ENCODE results near the gene PTGES3. TPM values are rescaled to one million over a fixed set of nuclear protein-coding genes. Genes with fewer than 3 reads are reported as not detected.

Gene PTGES3
- total and polyA plus RNA-seq, 9 donors = 109 to 328 (median 215) TPM

GRCh38 chr12:56622535-56622934, 65.5 kb downstream of the PTGES3 start:
- TF ChIP-seq EP300 (IDR thresholded peaks at IDR 0.05) (no peak), POLR2A (IDR thresholded peaks at IDR 0.05) (no peak)
- TF ChIP-seq, protein P1, sequence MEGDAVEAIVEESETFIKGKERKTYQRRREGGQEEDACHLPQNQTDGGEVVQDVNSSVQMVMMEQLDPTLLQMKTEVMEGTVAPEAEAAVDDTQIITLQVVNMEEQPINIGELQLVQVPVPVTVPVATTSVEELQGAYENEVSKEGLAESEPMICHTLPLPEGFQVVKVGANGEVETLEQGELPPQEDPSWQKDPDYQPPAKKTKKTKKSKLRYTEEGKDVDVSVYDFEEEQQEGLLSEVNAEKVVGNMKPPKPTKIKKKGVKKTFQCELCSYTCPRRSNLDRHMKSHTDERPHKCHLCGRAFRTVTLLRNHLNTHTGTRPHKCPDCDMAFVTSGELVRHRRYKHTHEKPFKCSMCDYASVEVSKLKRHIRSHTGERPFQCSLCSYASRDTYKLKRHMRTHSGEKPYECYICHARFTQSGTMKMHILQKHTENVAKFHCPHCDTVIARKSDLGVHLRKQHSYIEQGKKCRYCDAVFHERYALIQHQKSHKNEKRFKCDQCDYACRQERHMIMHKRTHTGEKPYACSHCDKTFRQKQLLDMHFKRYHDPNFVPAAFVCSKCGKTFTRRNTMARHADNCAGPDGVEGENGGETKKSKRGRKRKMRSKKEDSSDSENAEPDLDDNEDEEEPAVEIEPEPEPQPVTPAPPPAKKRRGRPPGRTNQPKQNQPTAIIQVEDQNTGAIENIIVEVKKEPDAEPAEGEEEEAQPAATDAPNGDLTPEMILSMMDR (IDR thresholded peaks at IDR 0.05) = no peak
- peaks cover 10% of the 10 kb centered on the region for H3K4me1 ChIP-seq (ENCODE audit: insufficient read depth)
- H3K27me3 ChIP-seq = no peaks in the 10 kb centered on the region
- intact Hi-C loops (cut with DNase I) = no loop called here
- no peak overlapping the region for H3K4me3 ChIP-seq
- DNase-seq = no peak
- no peaks in the 10 kb centered on the region for H3K9me3 ChIP-seq
- no peaks in the 10 kb centered on the region for H3K36me3 ChIP-seq
- WGBS, 3 donors = 80 to 100% (median 83%) methylated on average over 1 of the region's 1 CpG
- no peak overlapping the region for H3K27ac ChIP-seq

GRCh38 chr12:56616925-56617324, 71.2 kb downstream of the PTGES3 start:
- intact Hi-C loops (cut with DNase I) = no loop called here
- DNase-seq = no peak
- Histone ChIP-seq H3K4me1 (ENCODE audit: insufficient read depth) (peaks cover 1% of the 10 kb centered on the region), H3K9me3 (no peaks in the 10 kb centered on the region), H3K27me3 (no peaks in the 10 kb centered on the region), H3K27ac (no peak overlapping the region), H3K4me3 (no peak overlapping the region), H3K36me3 (no peaks in the 10 kb centered on the region)
- TF ChIP-seq EP300 (IDR thresholded peaks at IDR 0.05) = no peak
- TF ChIP-seq POLR2A (IDR thresholded peaks at IDR 0.05) = no peak
- TF ChIP-seq, protein P1 (IDR thresholded peaks at IDR 0.05) = no peak

DNA sequence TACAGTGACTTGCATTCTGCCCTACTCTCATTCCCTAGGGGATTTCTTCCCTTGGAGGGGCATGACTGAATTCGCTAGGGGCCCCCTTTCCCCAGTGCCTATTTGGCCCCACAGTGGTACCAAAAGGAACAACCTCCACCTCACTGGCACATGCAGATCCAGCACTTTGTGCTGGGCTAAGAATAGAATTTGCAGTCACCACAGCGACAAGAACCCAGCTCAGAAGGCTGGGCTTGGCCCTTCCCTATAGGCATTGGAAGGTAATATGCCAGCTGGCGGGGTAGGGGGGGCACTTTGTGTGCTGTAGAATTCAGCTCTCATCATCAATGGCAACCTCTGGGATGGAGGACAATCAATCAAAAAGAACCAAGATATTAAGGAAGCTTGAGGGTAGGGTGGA, 71.8 kb downstream of the PTGES3 start:
- Histone ChIP-seq H3K36me3 (no peaks in the 10 kb centered on the region), H3K9me3 (no peaks in the 10 kb centered on the region), H3K4me3 (no peak overlapping the region), H3K27ac (no peak overlapping the region), H3K27me3 (no peaks in the 10 kb centered on the region), H3K4me1 (ENCODE audit: insufficient read depth) (peaks cover 1% of the 10 kb centered on the region)
- DNase-seq = no peak
- WGBS, 3 donors = 92 to 94% (median 93%) methylated on average over 3 of the region's 3 CpGs
- intact Hi-C loops (cut with DNase I) = no loop called here
- TF ChIP-seq POLR2A (IDR thresholded peaks at IDR 0.05) (no peak), EP300 (IDR thresholded peaks at IDR 0.05) (no peak)
- TF ChIP-seq, protein P1 (IDR thresholded peaks at IDR 0.05) = no peak

DNA sequence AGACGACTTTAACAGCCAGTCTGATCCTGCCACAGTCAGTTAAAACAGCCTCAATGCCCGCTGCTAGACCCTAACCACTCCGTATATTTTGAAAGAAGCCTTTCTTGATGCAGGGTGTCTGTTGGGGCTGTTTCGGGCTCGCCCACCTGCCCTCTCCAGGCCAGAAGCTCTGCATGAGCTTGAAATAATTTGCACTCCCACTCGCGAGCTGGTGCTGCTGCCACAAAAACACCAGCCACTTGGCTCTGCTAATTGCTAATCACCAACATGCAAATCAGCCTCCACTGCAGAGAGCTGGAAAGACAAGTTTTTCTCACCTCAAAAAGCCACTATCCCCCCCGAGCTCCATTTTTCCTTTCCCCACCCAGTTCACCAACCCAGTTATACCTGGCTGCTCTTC, 73.5 kb downstream of the PTGES3 start:
- Histone ChIP-seq H3K4me1 (ENCODE audit: insufficient read depth) (no peaks in the 10 kb centered on the region), H3K27ac (no peak overlapping the region), H3K36me3 (peaks cover under 1% of the 10 kb centered on the region), H3K9me3 (no peaks in the 10 kb centered on the region), H3K27me3 (no peaks in the 10 kb centered on the region), H3K4me3 (no peak overlapping the region)
- intact Hi-C loops (cut with DNase I) = no loop called here
- DNase-seq = no peak
- TF ChIP-seq EP300 (IDR thresholded peaks at IDR 0.05) (no peak), POLR2A (IDR thresholded peaks at IDR 0.05) (no peak)
- TF ChIP-seq, protein P1 (IDR thresholded peaks at IDR 0.05) = no peak
- WGBS, 3 donors = 82 to 86% (median 83%) methylated on average over 8 of the region's 8 CpGs

Small RNAs within 50 kb of the gene (small RNA-seq; reads per million reads assigned to genes)
- gene RN7SL809P = not detected
- gene SNORD59A = 20,179 reads per million, percentile 100 among the genes with 10 or more reads in this experiment

Other genes with a start within 250 kb of the PTGES3 start
- gene TIMELESS, start 238.9 kb downstream of the PTGES3 start, total RNA-seq = 1 to 10 TPM; 2.1 to 4.5 (median 3.2) TPM
- gene TIMELESS, start 238.9 kb downstream of the PTGES3 start, polyA plus RNA-seq = 1 to 10 TPM; 2.9 to 6.4 TPM
- under 1 TPM in 1 of 7 donors, not detected in 6; 0.23 TPM for gene MIP, start 233.6 kb downstream of the PTGES3 start, total RNA-seq
- not detected for gene MIP, start 233.6 kb downstream of the PTGES3 start, polyA plus RNA-seq
- 1 to 10 TPM; 1.4 to 4.1 (median 3.2) TPM for gene SPRYD4, start 219.7 kb downstream of the PTGES3 start, total RNA-seq
- gene SPRYD4, start 219.7 kb downstream of the PTGES3 start, polyA plus RNA-seq = 1 to 10 TPM; 2.0 to 2.7 TPM
- gene GLS2, start 200.1 kb downstream of the PTGES3 start, total RNA-seq = 1 to 10 TPM; 1.2 to 4.4 (median 2.6) TPM
- gene GLS2, start 200.1 kb downstream of the PTGES3 start, polyA plus RNA-seq = under 1 TPM; 0.87 to 0.92 TPM
- gene RBMS2, start 166.5 kb downstream of the PTGES3 start, total RNA-seq = 10 to 100 TPM; 15.0 to 44.4 (median 36.6) TPM
- 10 to 100 TPM; 14.4 to 56.9 TPM for gene RBMS2, start 166.5 kb downstream of the PTGES3 start, polyA plus RNA-seq
- 100 to 1,000 TPM in 2 of 7 donors, 10 to 100 TPM in 5; 49.4 to 105 (median 77.5) TPM for gene BAZ2A, start 58.0 kb downstream of the PTGES3 start, total RNA-seq
- gene BAZ2A, start 58.0 kb downstream of the PTGES3 start, polyA plus RNA-seq = 10 to 100 TPM; 38.3 to 93.6 TPM
- gene ATP5F1B, start 42.3 kb downstream of the PTGES3 start, total RNA-seq = 100 to 1,000 TPM; 201 to 334 (median 273) TPM
- 100 to 1,000 TPM; 237 to 809 TPM for gene ATP5F1B, start 42.3 kb downstream of the PTGES3 start, polyA plus RNA-seq
- 1,000 to 10,000 TPM; 1,240 to 2,316 (median 1,807) TPM for gene NACA, start 37.0 kb upstream of the PTGES3 start, total RNA-seq
- gene NACA, start 37.0 kb upstream of the PTGES3 start, polyA plus RNA-seq = 1,000 to 10,000 TPM; 2,768 to 3,183 TPM
- 10 to 100 TPM in 1 of 7 donors, 1 to 10 TPM in 6; 5.7 to 12.5 (median 7.7) TPM for gene PRIM1, start 64.0 kb upstream of the PTGES3 start, total RNA-seq
- gene PRIM1, start 64.0 kb upstream of the PTGES3 start, polyA plus RNA-seq = 1 to 10 TPM; 7.8 to 9.7 TPM
- gene HSD17B6, start 75.0 kb upstream of the PTGES3 start, total RNA-seq = 10 to 100 TPM in 2 of 7 donors, 1 to 10 TPM in 4, under 1 TPM in 1; 0.90 to 13.4 (median 3.1) TPM
- gene HSD17B6, start 75.0 kb upstream of the PTGES3 start, polyA plus RNA-seq = 10 to 100 TPM in 1 of 2 donors, 1 to 10 TPM in 1; 6.7 to 39.4 TPM
- gene SDR9C7, start 246.1 kb upstream of the PTGES3 start, total RNA-seq = under 1 TPM in 3 of 7 donors, not detected in 4; 0.10 to 0.25 (median 0.25) TPM
- gene SDR9C7, start 246.1 kb upstream of the PTGES3 start, polyA plus RNA-seq = under 1 TPM in 1 of 2 donors, not detected in 1; 0.07 TPM